Measurements from ENCODE around the gene POLR2B.
A peak's percentile ranks its signal among the peaks of the same experiment; 100 is the strongest.

DNA sequence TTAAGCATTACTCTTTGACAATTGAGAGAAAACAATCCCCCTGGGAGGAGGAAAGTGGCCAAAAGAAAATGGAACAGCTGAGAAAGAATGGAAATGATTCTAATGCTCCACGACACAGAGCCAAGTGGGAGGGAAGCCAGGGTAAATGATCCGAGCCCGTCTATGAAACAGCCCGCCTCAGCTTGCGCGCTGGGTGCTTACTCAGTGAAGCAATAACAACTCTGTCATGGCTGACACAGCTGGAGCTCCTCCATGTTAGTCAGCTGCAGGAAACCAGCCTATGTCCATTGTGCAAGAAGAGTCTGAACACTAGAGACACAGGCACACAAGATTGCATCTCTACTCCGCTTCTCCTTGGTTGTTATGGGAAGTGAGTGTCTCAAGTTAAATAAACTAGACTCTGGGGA, 20.6 kb upstream of the POLR2B start:
- TF ChIP-seq REST (IDR thresholded peaks at IDR 0.05; ENCODE audit: insufficient read depth in 1 of 2, low read depth in 2 of 2, low read length in 2 of 2) (0 out of 4 replicates have a peak, but pooled peaks of 1 of the 2 experiments have one; percentile 43), POLR2AphosphoS5 (IDR thresholded peaks at IDR 0.05; ENCODE audit: low read depth, low read length) (no peak)

Measured in PFSK-1 (cell line).